GM12874 (cell line): ENCODE results near the gene EDIL3.

Experiments
- CTCF ChIP-seq: IDR thresholded peaks from 2 replicates; pipeline ENCODE4 v1.5.1; 2011; ENCODE audit warnings: low read depth, mild to moderate bottlenecking, control low read depth, low read length, moderate library complexity; ENCODE audit not compliant: insufficient read depth

EDIL3 gene

GRCh38 chr5:84148651-84149050 lies 236.0 kb downstream of the EDIL3 start:
- no peak for TF ChIP-seq CTCF

- no peak for TF ChIP-seq CTCF
These were observed 247.1 kb downstream of the EDIL3 start for GRCh38 chr5:84137541-84137940.

GRCh38 chr5:84131372-84131771 lies 253.3 kb downstream of the EDIL3 start:
- TF ChIP-seq CTCF = no peak

- TF ChIP-seq CTCF = no peak
These were observed 254.6 kb downstream of the EDIL3 start for GRCh38 chr5:84130006-84130580.

- no peak for TF ChIP-seq CTCF
These were observed 259.5 kb downstream of the EDIL3 start for GRCh38 chr5:84125216-84125615.

- no peak for TF ChIP-seq CTCF
These were observed 265.4 kb downstream of the EDIL3 start for GRCh38 chr5:84119252-84119651.

- TF ChIP-seq CTCF = no peak
These were observed 266.1 kb downstream of the EDIL3 start for GRCh38 chr5:84118551-84118950.
